ENCODE measurements around the gene GPATCH2.
"Not testable (repeated sequence)": the region's sequence is repeated elsewhere in the genome, so short reads cannot be mapped to it uniquely, and the experiment has no call there.

GPATCH2 gene

GRCh38 chr1:217524787-217525520 lies 105.9 kb downstream of the GPATCH2 start:
- DNase-seq: no peak

GRCh38 chr1:217523921-217524320 lies 107.0 kb downstream of the GPATCH2 start:
- DNase-seq: not testable (repeated sequence)

GRCh38 chr1:217522277-217522676 lies 108.6 kb downstream of the GPATCH2 start:
- DNase-seq: no peak

- no peak for DNase-seq
Measured at GRCh38 chr1:217521317-217521716, 109.6 kb downstream of the GPATCH2 start.

- DNase-seq: no peak
Measured at GRCh38 chr1:217506878-217507277, 124.0 kb downstream of the GPATCH2 start.

GRCh38 chr1:217498209-217498608 lies 132.7 kb downstream of the GPATCH2 start:
- no peak for DNase-seq

GRCh38 chr1:217495249-217495648 lies 135.6 kb downstream of the GPATCH2 start:
- no peak for DNase-seq

- DNase-seq: no peak
Measured at GRCh38 chr1:217494767-217495166, 136.1 kb downstream of the GPATCH2 start.

GRCh38 chr1:217493290-217493689 lies 137.6 kb downstream of the GPATCH2 start:
- DNase-seq: no peak

GRCh38 chr1:217484871-217485270 lies 146.0 kb downstream of the GPATCH2 start:
- DNase-seq: no peak

GRCh38 chr1:217482356-217483102 lies 148.4 kb downstream of the GPATCH2 start:
- DNase-seq: no peak

- DNase-seq: no peak
Measured at GRCh38 chr1:217478450-217478849, 152.4 kb downstream of the GPATCH2 start.

- no peak for DNase-seq
Measured at GRCh38 chr1:217472915-217473314, 158.0 kb downstream of the GPATCH2 start.

GRCh38 chr1:217471403-217471802 lies 159.5 kb downstream of the GPATCH2 start:
- no peak for DNase-seq

GRCh38 chr1:217469983-217470382 lies 160.9 kb downstream of the GPATCH2 start:
- no peak for DNase-seq

- no peak for DNase-seq
Measured at GRCh38 chr1:217465102-217465501, 165.8 kb downstream of the GPATCH2 start.

- DNase-seq: no peak
Measured at GRCh38 chr1:217462666-217463065, 168.2 kb downstream of the GPATCH2 start.

GRCh38 chr1:217462159-217462558 lies 168.7 kb downstream of the GPATCH2 start:
- DNase-seq: no peak

GRCh38 chr1:217457016-217457415 lies 173.9 kb downstream of the GPATCH2 start:
- DNase-seq: no peak

GRCh38 chr1:217456261-217456660 lies 174.6 kb downstream of the GPATCH2 start:
- no peak for DNase-seq

- no peak for DNase-seq
Measured at GRCh38 chr1:217453816-217454215, 177.1 kb downstream of the GPATCH2 start.

- no peak for DNase-seq
Measured at GRCh38 chr1:217449370-217449769, 181.5 kb downstream of the GPATCH2 start.

GRCh38 chr1:217443845-217444244 lies 187.0 kb downstream of the GPATCH2 start:
- no peak for DNase-seq

- DNase-seq: no peak
Measured at GRCh38 chr1:217437376-217437775, 193.5 kb downstream of the GPATCH2 start.
